Cardiac muscle cell (in vitro differentiated cells and primary cell): ENCODE data around the gene SYNPO2. TPM values are rescaled to one million over a fixed set of nuclear protein-coding genes. Genes with fewer than 3 reads are reported as not detected.

Source experiments
- DNase-seq, 2 donors: peaks; one replicate each; pipeline versions ENCODE4 v3.0.0 to v3.0.0-alpha.2; 2010 to 2017; ENCODE audit warnings: low read depth in 1 of 2, low spot score in 1 of 2
- H3K27ac ChIP-seq: fragments of 200-600 bp; sonication (generic); 2 replicates; pipeline ENCODE4 v1.5.1; 2016
- H3K27me3 ChIP-seq: fragments of 200-600 bp; sonication (generic); 2 replicates; pipeline ENCODE4 v1.6.0; 2016; ENCODE audit warnings: control low read depth
- H3K36me3 ChIP-seq: fragments of 200-600 bp; sonication (generic); 2 replicates; pipeline ENCODE4 v1.5.1; 2016; ENCODE audit warnings: control low read depth
- H3K4me1 ChIP-seq: fragments of 200-600 bp; sonication (generic); 2 replicates; pipeline ENCODE4 v1.8.1; 2017; ENCODE audit warnings: low read depth, mild to moderate bottlenecking, mixed run types
- H3K4me3 ChIP-seq: fragments of 200-600 bp; sonication (generic); 2 replicates; pipeline ENCODE4 v1.5.1; 2016; ENCODE audit warnings: mild to moderate bottlenecking
- H3K9me3 ChIP-seq: fragments of 200-600 bp; sonication (generic); 2 replicates; pipeline ENCODE4 v1.5.1; 2017; ENCODE audit warnings: low read depth, mild to moderate bottlenecking, control low read depth
- polyA plus RNA-seq: library from polyadenylated mRNA; unstranded; fragments of >200 nt; fragmentation: Nextera tagmentation; extraction: Ambion mirVana; gene quantifications from 2 replicates; pipeline ENCODE4 v1.2.1, GENCODE V29; 2016
- total RNA-seq: library from RNA; depleted of rRNA; stranded (reverse); fragments of >200 nt; gene quantifications from 2 replicates; pipeline ENCODE4 v1.2.3, GENCODE V29; 2016
- TF ChIP-seq, protein P1 (sequence below): IDR thresholded peaks from 2 replicates; pipeline ENCODE4 v1.5.1; 2012; ENCODE audit warnings: low read depth, mild to moderate bottlenecking, low read length

SYNPO2 gene
- total and polyA plus RNA-seq, 2 experiments from 2014 or later: 14.7 to 35.6 TPM

DNA sequence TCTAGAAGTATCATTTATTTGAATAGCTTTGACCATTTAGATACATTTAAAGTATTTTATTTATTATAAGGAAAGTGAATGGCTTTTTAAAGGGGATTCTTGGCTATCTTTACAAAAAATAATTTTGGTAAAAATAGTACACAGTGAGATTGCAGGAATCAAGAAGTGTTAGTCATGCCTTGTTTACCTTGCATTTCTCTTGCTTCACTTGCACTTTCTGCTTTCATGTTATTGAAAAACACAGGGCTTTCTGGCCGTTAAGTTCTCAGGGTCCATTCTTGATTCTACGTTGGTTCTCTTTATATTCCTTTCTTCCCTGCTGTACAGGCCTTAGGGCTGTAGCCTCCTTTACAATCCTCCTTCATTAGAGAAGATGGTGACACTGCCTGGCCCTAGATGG is 30.9 kb upstream of the SYNPO2 start:
- no peak for DNase-seq
- TF ChIP-seq, protein P1, sequence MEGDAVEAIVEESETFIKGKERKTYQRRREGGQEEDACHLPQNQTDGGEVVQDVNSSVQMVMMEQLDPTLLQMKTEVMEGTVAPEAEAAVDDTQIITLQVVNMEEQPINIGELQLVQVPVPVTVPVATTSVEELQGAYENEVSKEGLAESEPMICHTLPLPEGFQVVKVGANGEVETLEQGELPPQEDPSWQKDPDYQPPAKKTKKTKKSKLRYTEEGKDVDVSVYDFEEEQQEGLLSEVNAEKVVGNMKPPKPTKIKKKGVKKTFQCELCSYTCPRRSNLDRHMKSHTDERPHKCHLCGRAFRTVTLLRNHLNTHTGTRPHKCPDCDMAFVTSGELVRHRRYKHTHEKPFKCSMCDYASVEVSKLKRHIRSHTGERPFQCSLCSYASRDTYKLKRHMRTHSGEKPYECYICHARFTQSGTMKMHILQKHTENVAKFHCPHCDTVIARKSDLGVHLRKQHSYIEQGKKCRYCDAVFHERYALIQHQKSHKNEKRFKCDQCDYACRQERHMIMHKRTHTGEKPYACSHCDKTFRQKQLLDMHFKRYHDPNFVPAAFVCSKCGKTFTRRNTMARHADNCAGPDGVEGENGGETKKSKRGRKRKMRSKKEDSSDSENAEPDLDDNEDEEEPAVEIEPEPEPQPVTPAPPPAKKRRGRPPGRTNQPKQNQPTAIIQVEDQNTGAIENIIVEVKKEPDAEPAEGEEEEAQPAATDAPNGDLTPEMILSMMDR: no peak
- no peak overlapping the region for H3K4me3 ChIP-seq
- H3K27me3 ChIP-seq: no peaks in the 10 kb centered on the region
- H3K9me3 ChIP-seq: no peaks in the 10 kb centered on the region
- H3K27ac ChIP-seq: no peak overlapping the region
- no peaks in the 10 kb centered on the region for H3K36me3 ChIP-seq
- no peaks in the 10 kb centered on the region for H3K4me1 ChIP-seq

DNA sequence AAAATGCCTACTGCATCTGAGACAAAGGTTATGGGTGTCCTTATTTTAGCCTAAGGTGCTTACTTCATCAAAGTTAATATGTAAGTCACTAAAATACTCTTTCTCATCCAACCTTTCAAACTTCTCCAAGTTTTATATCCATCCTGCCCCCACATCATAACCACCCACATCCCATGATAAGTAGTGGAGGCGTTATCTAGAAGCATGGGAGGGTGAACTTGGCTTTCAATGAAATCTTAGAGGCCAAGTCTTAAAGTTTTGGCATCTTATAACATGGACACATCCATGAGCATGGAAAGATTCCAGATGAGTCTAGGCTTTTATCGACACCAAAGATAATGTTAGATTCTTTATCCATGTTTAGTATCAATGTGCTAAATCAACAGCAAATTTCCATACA is 29.9 kb upstream of the SYNPO2 start:
- Histone ChIP-seq H3K4me1 (no peaks in the 10 kb centered on the region), H3K36me3 (no peaks in the 10 kb centered on the region), H3K27ac (no peak overlapping the region), H3K9me3 (no peaks in the 10 kb centered on the region), H3K27me3 (no peaks in the 10 kb centered on the region), H3K4me3 (no peak overlapping the region)
- TF ChIP-seq, protein P1: no peak
- DNase-seq: no peak

DNA sequence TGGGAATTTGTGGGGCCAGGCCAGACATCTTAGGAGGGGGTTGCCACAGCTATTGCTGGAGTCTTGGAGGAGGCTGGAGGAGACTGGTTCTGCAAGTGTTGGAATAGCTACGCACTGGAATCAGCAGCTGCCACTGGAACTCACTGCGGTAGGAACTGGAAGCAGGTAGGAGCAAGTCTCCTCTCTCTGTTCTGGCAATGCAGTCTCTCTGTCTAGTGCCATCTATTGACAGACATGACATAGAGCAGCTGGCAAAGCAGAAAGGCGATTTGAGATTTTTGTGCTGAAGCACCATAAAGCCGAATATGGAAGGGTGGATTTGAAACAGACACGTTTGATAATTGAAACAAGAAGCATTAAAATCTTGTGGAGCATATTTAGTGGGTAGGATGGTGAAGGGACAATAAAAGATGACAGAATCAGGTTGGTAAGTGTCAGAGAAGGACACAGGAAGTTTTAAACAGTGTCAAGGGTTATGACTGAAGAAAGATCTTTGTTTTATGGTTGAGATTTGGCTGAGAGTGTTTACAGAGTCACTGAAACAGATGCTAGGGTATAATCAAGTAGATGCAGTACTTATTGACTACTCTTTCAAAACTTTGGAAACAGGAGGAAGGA is 23.5 kb upstream of the SYNPO2 start:
- TF ChIP-seq, protein P1: peak; percentile 72
- DNase-seq: peak; percentile 68 to 71
- Histone ChIP-seq H3K27ac (no peak overlapping the region), H3K4me1 (no peaks in the 10 kb centered on the region), H3K9me3 (no peaks in the 10 kb centered on the region), H3K4me3 (no peak overlapping the region), H3K27me3 (no peaks in the 10 kb centered on the region), H3K36me3 (no peaks in the 10 kb centered on the region)

DNA sequence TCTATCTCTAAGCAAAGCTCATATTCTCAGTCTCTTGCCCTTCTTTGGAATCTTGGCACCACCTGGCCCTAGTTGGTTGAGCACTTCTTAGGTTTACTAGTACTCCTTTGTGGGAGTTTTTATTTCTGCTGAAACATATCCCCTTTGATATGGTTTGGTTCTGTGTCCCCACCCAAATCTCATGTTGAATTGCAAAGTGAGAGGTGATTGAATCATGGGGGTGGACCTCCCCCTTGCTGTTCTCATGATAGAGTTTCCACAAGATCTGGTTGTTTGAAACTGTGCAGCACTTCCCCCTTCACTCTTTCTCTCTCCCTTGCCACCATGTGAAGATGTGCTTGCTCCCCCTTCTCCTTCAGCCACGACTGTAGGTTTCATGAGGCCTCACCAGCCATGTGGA is 22.2 kb upstream of the SYNPO2 start:
- no peaks in the 10 kb centered on the region for H3K36me3 ChIP-seq
- no peaks in the 10 kb centered on the region for H3K27me3 ChIP-seq
- TF ChIP-seq, protein P1: no peak

DNA sequence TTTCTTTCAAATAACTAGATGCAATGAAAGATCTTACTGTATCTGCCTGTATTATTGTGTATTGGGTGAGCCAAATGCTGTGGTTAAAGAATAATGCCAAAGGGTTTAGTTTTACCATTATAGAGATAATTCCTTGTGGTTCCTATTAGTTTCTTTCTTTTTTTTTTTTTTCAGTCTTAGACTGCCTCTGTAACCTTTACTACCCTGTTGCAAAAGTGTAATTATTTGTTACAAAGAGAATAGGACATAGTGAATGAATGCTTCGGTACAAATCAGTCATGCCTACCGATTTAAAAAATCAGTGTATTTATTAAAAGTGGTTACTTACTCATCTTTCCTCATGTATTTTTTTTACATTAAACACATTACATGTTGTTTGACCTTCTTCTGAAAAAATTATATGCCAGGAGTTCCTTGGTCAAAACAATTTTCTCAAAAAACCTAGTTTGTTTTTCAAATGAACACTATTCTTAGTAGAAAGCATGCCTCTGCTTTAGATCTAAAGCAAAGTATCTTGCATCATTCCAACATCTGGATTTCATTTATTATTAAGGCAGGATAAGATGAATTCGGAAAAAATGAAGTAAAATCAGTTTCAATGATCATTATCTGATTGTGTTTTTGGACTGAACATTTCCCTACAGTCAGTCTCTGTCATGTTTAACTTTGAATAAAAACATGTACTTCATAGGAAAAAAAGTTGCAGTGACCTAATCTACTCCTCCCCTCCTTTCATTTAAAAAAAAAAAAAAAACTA is 21.2 kb upstream of the SYNPO2 start:
- no peak overlapping the region for H3K4me3 ChIP-seq
- no peaks in the 10 kb centered on the region for H3K27me3 ChIP-seq
- H3K27ac ChIP-seq: no peak overlapping the region
- H3K36me3 ChIP-seq: no peaks in the 10 kb centered on the region
- H3K4me1 ChIP-seq: no peaks in the 10 kb centered on the region
- H3K9me3 ChIP-seq: no peaks in the 10 kb centered on the region
- TF ChIP-seq, protein P1: no peak
- peak in 1 of 2 donors; percentile 40 for DNase-seq

More for the DNA sequence above, 22.2 kb upstream of the SYNPO2 start:
- H3K27ac ChIP-seq: no peak overlapping the region
- H3K9me3 ChIP-seq: no peaks in the 10 kb centered on the region
- DNase-seq: no peak
- H3K4me3 ChIP-seq: no peak overlapping the region
- no peaks in the 10 kb centered on the region for H3K4me1 ChIP-seq
